Measurements from ENCODE around the gene UBAC2. TPM values are rescaled to one million over a fixed set of nuclear protein-coding genes. Genes with fewer than 3 reads are reported as not detected.
A peak's percentile ranks its signal among the peaks of the same experiment; 100 is the strongest.

The UBAC2 gene
- total RNA-seq, 4 donors from 2014 or later: 41.8 to 51.0 (median 45.5) TPM

GRCh38 chr13:99339736-99340397, 139.2 kb downstream of the UBAC2 start:
- DNase-seq (ENCODE audit: low spot score) (no peak), ATAC-seq (ENCODE audit: low FRiP score) (no peak)
- no peak for TF ChIP-seq CTCF (IDR thresholded peaks at IDR 0.05)

- ATAC-seq (ENCODE audit: low FRiP score): no peak
- DNase-seq (ENCODE audit: low spot score): no peak
- TF ChIP-seq CTCF (IDR thresholded peaks at IDR 0.05): no peak
These were observed 140.0 kb downstream of the UBAC2 start for GRCh38 chr13:99340638-99341037.

GRCh38 chr13:99341969-99342722, 141.5 kb downstream of the UBAC2 start:
- no peak for ATAC-seq (ENCODE audit: low FRiP score)
- TF ChIP-seq CTCF (IDR thresholded peaks at IDR 0.05): no peak
- DNase-seq (ENCODE audit: low spot score): no peak

GRCh38 chr13:99342723-99343315, 142.2 kb downstream of the UBAC2 start:
- DNase-seq (ENCODE audit: low spot score) (no peak), ATAC-seq (ENCODE audit: low FRiP score) (peak; percentile 15)
- no peak for TF ChIP-seq CTCF (IDR thresholded peaks at IDR 0.05)

GRCh38 chr13:99344610-99345208, 144.1 kb downstream of the UBAC2 start:
- no peak for TF ChIP-seq CTCF (IDR thresholded peaks at IDR 0.05)
- no peak for ATAC-seq (ENCODE audit: low FRiP score)
- DNase-seq (ENCODE audit: low spot score): no peak

GRCh38 chr13:99345345-99345744, 144.7 kb downstream of the UBAC2 start:
- ATAC-seq (ENCODE audit: low FRiP score) (no peak), DNase-seq (ENCODE audit: low spot score) (no peak)
- TF ChIP-seq CTCF (IDR thresholded peaks at IDR 0.05): no peak

All from omental fat pad (tissue), 4 donors.